C4-2B (cell line): ENCODE measurements around the gene FGF22.
"Not testable (repeated sequence)": the region's sequence is repeated elsewhere in the genome, so short reads cannot be mapped to it uniquely, and the experiment has no call there.

Experiments
- CTCF ChIP-seq: fragments of 450-650 bp; conservative IDR thresholded peaks from 2 replicates; pipeline ENCODE4 v1.5.1; 2017; ENCODE audit warnings: mild to moderate bottlenecking
- ZFX ChIP-seq: fragments of 450-650 bp; IDR thresholded peaks from 2 replicates; pipeline ENCODE4 v1.6.1; 2017

GRCh38 chr19:603779-604178 lies 35.9 kb upstream of the FGF22 start:
- not testable (repeated sequence) for TF ChIP-seq CTCF, ZFX
